ENCODE results near the gene AURKAIP1.

The AURKAIP1 gene

GRCh38 chr1:1344655-1345361, 30.2 kb downstream of the AURKAIP1 start:
- Histone ChIP-seq H3K79me2 (ENCODE audit: control insufficient read depth, insufficient read depth, low read length, unreplicated experiment) (peaks cover 69% of the 10 kb centered on the region), H3K36me3 (ENCODE audit: insufficient read depth, low read length) (peaks cover 8% of the 10 kb centered on the region; the same call in 1 of the 2 replicates), H3K4me1 (ENCODE audit: control insufficient read depth, insufficient read depth, low read length, unreplicated experiment) (peaks cover 40% of the 10 kb centered on the region), H2AFZ (ENCODE audit: low read length, unreplicated experiment) (no peak overlapping the region), H3K27ac (ENCODE audit: low read depth, low read length) (peak overlapping the region; percentile 41), H3K4me3 (ENCODE audit: low read depth, low read length) (peak overlapping the region; percentile 96), H3K27me3 (ENCODE audit: insufficient read depth, low read length) (no peaks in the 10 kb centered on the region)

- no peak overlapping the region for H2AFZ ChIP-seq (ENCODE audit: low read length, unreplicated experiment)
- H3K79me2 ChIP-seq (ENCODE audit: control insufficient read depth, insufficient read depth, low read length, unreplicated experiment): peaks cover 69% of the 10 kb centered on the region
- peaks cover 8% of the 10 kb centered on the region; the same call in 1 of the 2 replicates for H3K36me3 ChIP-seq (ENCODE audit: insufficient read depth, low read length)
- H3K4me3 ChIP-seq (ENCODE audit: low read depth, low read length): no peak overlapping the region
- H3K27ac ChIP-seq (ENCODE audit: low read depth, low read length): 0 out of 2 replicates have a peak overlapping the region, but pooled peaks have one; percentile 11
- H3K27me3 ChIP-seq (ENCODE audit: insufficient read depth, low read length): no peaks in the 10 kb centered on the region
- peaks cover 40% of the 10 kb centered on the region for H3K4me1 ChIP-seq (ENCODE audit: control insufficient read depth, insufficient read depth, low read length, unreplicated experiment)
Measured at GRCh38 chr1:1343811-1344421, 31.1 kb downstream of the AURKAIP1 start.

GRCh38 chr1:1342584-1343115, 32.4 kb downstream of the AURKAIP1 start:
- H3K27ac ChIP-seq (ENCODE audit: low read depth, low read length): no peak overlapping the region
- no peak overlapping the region for H2AFZ ChIP-seq (ENCODE audit: low read length, unreplicated experiment)
- H3K4me1 ChIP-seq (ENCODE audit: control insufficient read depth, insufficient read depth, low read length, unreplicated experiment): peaks cover 38% of the 10 kb centered on the region
- H3K4me3 ChIP-seq (ENCODE audit: low read depth, low read length): no peak overlapping the region
- H3K79me2 ChIP-seq (ENCODE audit: control insufficient read depth, insufficient read depth, low read length, unreplicated experiment): peaks cover 56% of the 10 kb centered on the region
- H3K36me3 ChIP-seq (ENCODE audit: insufficient read depth, low read length): peaks cover 11% of the 10 kb centered on the region; the same call in 1 of the 2 replicates
- H3K27me3 ChIP-seq (ENCODE audit: insufficient read depth, low read length): no peaks in the 10 kb centered on the region

GRCh38 chr1:1342061-1342562, 32.9 kb downstream of the AURKAIP1 start:
- Histone ChIP-seq H3K4me1 (ENCODE audit: control insufficient read depth, insufficient read depth, low read length, unreplicated experiment) (peaks cover 33% of the 10 kb centered on the region), H3K4me3 (ENCODE audit: low read depth, low read length) (no peak overlapping the region), H3K36me3 (ENCODE audit: insufficient read depth, low read length) (peaks cover 11% of the 10 kb centered on the region; the same call in 1 of the 2 replicates), H2AFZ (ENCODE audit: low read length, unreplicated experiment) (no peak overlapping the region), H3K27ac (ENCODE audit: low read depth, low read length) (no peak overlapping the region), H3K27me3 (ENCODE audit: insufficient read depth, low read length) (no peaks in the 10 kb centered on the region), H3K79me2 (ENCODE audit: control insufficient read depth, insufficient read depth, low read length, unreplicated experiment) (peaks cover 51% of the 10 kb centered on the region)

- H2AFZ ChIP-seq (ENCODE audit: low read length, unreplicated experiment): no peak overlapping the region
- H3K4me3 ChIP-seq (ENCODE audit: low read depth, low read length): no peak overlapping the region
- peaks cover 28% of the 10 kb centered on the region for H3K4me1 ChIP-seq (ENCODE audit: control insufficient read depth, insufficient read depth, low read length, unreplicated experiment)
- no peaks in the 10 kb centered on the region for H3K27me3 ChIP-seq (ENCODE audit: insufficient read depth, low read length)
- H3K79me2 ChIP-seq (ENCODE audit: control insufficient read depth, insufficient read depth, low read length, unreplicated experiment): peaks cover 46% of the 10 kb centered on the region
- no peak overlapping the region for H3K27ac ChIP-seq (ENCODE audit: low read depth, low read length)
- H3K36me3 ChIP-seq (ENCODE audit: insufficient read depth, low read length): peaks cover 11% of the 10 kb centered on the region; the same call in 1 of the 2 replicates
Measured at GRCh38 chr1:1341549-1342021, 33.4 kb downstream of the AURKAIP1 start.

GRCh38 chr1:1340791-1341548, 34.0 kb downstream of the AURKAIP1 start:
- Histone ChIP-seq H3K4me1 (ENCODE audit: control insufficient read depth, insufficient read depth, low read length, unreplicated experiment) (peaks cover 22% of the 10 kb centered on the region), H2AFZ (ENCODE audit: low read length, unreplicated experiment) (no peak overlapping the region), H3K79me2 (ENCODE audit: control insufficient read depth, insufficient read depth, low read length, unreplicated experiment) (peaks cover 39% of the 10 kb centered on the region), H3K36me3 (ENCODE audit: insufficient read depth, low read length) (peaks cover 11% of the 10 kb centered on the region; the same call in 1 of the 2 replicates), H3K4me3 (ENCODE audit: low read depth, low read length) (no peak overlapping the region), H3K27me3 (ENCODE audit: insufficient read depth, low read length) (no peaks in the 10 kb centered on the region), H3K27ac (ENCODE audit: low read depth, low read length) (no peak overlapping the region)

GRCh38 chr1:1340185-1340584, 34.8 kb downstream of the AURKAIP1 start:
- Histone ChIP-seq H3K27me3 (ENCODE audit: insufficient read depth, low read length) (no peaks in the 10 kb centered on the region), H3K27ac (ENCODE audit: low read depth, low read length) (no peak overlapping the region), H3K4me1 (ENCODE audit: control insufficient read depth, insufficient read depth, low read length, unreplicated experiment) (peaks cover 14% of the 10 kb centered on the region), H3K4me3 (ENCODE audit: low read depth, low read length) (no peak overlapping the region), H3K79me2 (ENCODE audit: control insufficient read depth, insufficient read depth, low read length, unreplicated experiment) (peaks cover 32% of the 10 kb centered on the region), H2AFZ (ENCODE audit: low read length, unreplicated experiment) (no peak overlapping the region), H3K36me3 (ENCODE audit: insufficient read depth, low read length) (peaks cover 11% of the 10 kb centered on the region; the same call in 1 of the 2 replicates)

- Histone ChIP-seq H3K36me3 (ENCODE audit: insufficient read depth, low read length) (peaks cover 11% of the 10 kb centered on the region; the same call in 1 of the 2 replicates), H3K27ac (ENCODE audit: low read depth, low read length) (no peak overlapping the region), H2AFZ (ENCODE audit: low read length, unreplicated experiment) (no peak overlapping the region), H3K79me2 (ENCODE audit: control insufficient read depth, insufficient read depth, low read length, unreplicated experiment) (peaks cover 13% of the 10 kb centered on the region), H3K4me3 (ENCODE audit: low read depth, low read length) (no peak overlapping the region), H3K4me1 (ENCODE audit: control insufficient read depth, insufficient read depth, low read length, unreplicated experiment) (peaks cover 2% of the 10 kb centered on the region), H3K27me3 (ENCODE audit: insufficient read depth, low read length) (no peaks in the 10 kb centered on the region)
Measured at GRCh38 chr1:1338278-1338677, 36.7 kb downstream of the AURKAIP1 start.

GRCh38 chr1:1337793-1338147, 37.2 kb downstream of the AURKAIP1 start:
- Histone ChIP-seq H3K4me1 (ENCODE audit: control insufficient read depth, insufficient read depth, low read length, unreplicated experiment) (no peaks in the 10 kb centered on the region), H3K27ac (ENCODE audit: low read depth, low read length) (no peak overlapping the region), H2AFZ (ENCODE audit: low read length, unreplicated experiment) (no peak overlapping the region), H3K36me3 (ENCODE audit: insufficient read depth, low read length) (peaks cover 11% of the 10 kb centered on the region; the same call in 1 of the 2 replicates), H3K27me3 (ENCODE audit: insufficient read depth, low read length) (no peaks in the 10 kb centered on the region), H3K79me2 (ENCODE audit: control insufficient read depth, insufficient read depth, low read length, unreplicated experiment) (peaks cover 7% of the 10 kb centered on the region), H3K4me3 (ENCODE audit: low read depth, low read length) (no peak overlapping the region)

Data from ACC112 (cell line).